PC-9 (cell line): ENCODE results near the gene ADORA1.

ENCODE experiments used
- CTCF ChIP-seq: fragments of 200-600 bp; sonication (generic); conservative IDR thresholded peaks from 2 replicates; pipeline ENCODE4 v1.6.1; 2017; ENCODE audit warnings: mixed run types, antibody characterized with exemption, mild to moderate bottlenecking, moderate library complexity
- EZH2 ChIP-seq: fragments of 200-600 bp; sonication (generic); IDR thresholded peaks from 2 replicates; pipeline ENCODE4 v1.8.0; 2017; ENCODE audit warnings: antibody characterized with exemption, low read depth

GRCh38 chr1:203099805-203100515, 27.6 kb upstream of the ADORA1 start:
- no peak for TF ChIP-seq CTCF
- no peak for TF ChIP-seq EZH2
